HuH-7.5 (cell line): ENCODE data around the gene COL4A1.

Source experiments
- DNase-seq: peaks from one replicate; pipeline ENCODE4 v3.0.0; 2011; ENCODE audit warnings: low spot score

COL4A1 gene

GRCh38 chr13:110256126-110256905, 50.6 kb downstream of the COL4A1 start:
- no peak for DNase-seq

DNA sequence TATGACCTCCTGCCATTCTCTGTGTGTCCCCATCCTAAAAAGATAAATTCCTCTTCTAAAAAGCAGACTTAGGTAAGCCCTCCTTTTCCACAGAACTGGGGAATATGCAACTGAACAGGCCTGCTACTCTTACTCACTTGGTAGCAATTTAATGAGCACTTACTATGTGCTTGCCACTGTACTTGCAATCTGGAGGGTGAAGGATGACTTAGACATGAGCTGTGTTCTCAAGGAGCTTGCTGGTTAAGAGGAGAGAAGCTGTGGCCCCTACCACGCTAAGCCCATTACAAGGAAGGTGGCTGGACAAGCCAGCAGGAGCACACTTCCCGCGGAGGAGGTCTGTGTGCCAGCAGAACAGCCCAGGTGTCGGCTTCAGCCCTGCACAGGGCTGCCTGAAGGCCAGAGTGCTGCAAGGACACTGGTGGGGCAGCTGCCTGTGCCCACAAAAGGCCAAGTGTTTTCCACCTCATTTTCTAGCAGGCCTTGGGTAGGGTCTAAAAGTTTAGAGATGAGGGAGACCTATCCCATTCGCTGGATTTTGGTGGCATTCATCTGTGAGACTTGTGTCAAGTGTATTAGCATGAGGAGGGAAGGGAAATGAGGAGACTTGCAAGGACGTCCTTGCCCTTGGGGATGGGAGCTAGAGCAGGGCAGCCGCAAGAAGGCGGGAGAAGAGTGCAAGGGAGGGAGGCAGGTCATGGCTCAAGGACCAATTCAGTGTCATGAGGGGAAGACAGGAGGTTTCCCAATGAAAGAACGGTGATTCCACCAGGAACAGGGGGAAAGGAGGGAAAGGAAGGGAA, 52.0 kb downstream of the COL4A1 start:
- no peak for DNase-seq

GRCh38 chr13:110254151-110254679, 52.7 kb downstream of the COL4A1 start:
- no peak for DNase-seq

GRCh38 chr13:110251193-110251819, 55.7 kb downstream of the COL4A1 start:
- no peak for DNase-seq

DNA sequence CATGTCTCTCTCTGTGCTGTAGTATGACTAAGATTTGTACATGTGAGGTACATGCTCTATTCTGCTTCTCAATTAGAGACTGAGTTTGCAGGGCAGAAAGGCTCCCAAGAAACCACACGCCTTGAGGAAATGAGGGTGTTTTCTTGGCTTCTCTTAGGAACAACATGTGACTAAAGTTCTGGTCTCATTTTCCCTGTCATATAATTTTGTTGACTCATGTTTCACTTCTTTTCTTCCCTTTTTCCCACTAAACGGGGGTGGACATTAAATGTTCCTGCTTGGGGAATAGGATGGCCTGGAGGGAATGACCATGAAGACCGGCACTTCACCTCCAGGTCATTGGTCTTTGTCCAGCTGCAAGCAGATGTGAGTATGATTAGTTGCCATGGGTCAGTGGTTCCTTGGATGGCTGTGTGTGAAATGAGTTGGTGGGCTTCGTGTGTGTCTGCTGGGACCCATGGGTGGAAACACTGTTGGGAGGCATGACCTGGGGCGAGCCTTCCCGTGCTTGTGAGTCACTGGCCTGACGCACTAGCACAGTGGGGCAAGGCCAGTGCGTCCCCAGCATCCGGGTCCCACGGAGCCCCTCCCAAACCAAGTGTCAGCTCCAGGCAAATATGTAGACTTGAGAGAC, 56.6 kb downstream of the COL4A1 start:
- no peak for DNase-seq

DNA sequence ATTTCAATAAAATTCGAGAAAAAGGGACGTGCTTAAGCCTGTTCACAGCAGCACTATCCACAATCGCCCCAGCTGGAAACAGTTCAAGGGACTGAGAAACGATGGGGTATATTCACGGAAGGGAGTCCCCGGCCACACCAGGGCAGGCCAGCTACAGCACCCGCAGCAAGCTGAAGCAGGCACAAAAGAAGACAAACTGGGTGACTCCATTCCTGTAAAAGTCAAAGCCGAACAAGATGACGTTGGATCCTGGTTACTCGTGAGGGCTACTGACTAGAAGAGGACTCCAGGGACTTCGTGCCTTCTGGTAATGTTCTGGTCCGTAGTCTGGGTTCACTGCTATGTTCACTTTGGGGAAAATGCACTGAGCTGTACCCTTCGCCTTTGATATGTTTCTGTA, 57.6 kb downstream of the COL4A1 start:
- no peak for DNase-seq

GRCh38 chr13:110248449-110249143, 58.4 kb downstream of the COL4A1 start:
- no peak for DNase-seq

- DNase-seq, result no peak
These were observed 60.4 kb downstream of the COL4A1 start for GRCh38 chr13:110246530-110246929.

- DNase-seq, result no peak
These were observed 61.5 kb downstream of the COL4A1 start for GRCh38 chr13:110245416-110245899.

DNA sequence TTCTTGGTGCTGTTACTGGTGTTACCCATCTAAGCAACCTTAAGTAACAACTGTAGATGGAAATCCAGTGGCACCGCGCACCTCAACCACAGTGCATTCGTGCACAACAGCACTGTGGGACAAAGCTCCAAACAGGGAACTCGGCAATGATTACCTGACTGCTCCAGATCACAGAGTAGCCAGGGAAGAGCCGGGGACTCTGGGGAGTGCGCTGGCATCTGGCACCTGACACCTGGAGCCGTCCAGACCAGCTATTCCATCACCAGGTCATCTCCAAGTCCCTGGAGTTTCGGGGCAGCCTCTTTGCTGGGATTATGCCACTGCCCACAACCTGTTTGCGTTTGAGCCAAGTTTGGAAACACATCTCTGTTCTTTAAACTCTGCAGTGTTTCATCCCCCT, 62.0 kb downstream of the COL4A1 start:
- DNase-seq, result no peak

GRCh38 chr13:110244071-110244830, 62.7 kb downstream of the COL4A1 start:
- no peak for DNase-seq

- no peak for DNase-seq
These were observed 64.3 kb downstream of the COL4A1 start for GRCh38 chr13:110242615-110243014.

DNA sequence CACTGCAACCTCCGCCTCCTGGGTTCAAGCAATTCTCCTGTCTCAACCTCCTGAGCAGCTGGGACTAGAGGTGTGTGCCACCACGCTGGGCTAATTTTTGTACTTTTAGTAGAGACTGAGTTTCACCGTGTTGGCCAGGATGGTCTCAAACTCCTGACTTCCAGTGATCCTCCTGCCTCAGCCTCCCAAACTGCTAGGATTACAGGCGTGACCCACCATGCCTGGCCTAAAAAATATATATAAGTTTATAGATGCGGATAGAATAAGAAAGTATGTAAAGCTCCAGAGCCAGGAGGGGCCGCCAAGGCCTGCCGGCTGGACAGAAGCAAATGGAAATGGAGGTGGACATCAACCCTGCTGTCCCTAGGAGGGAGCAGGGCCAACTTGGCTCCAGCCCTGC, 66.0 kb downstream of the COL4A1 start:
- DNase-seq, result no peak

- no peak for DNase-seq
These were observed 66.6 kb downstream of the COL4A1 start for GRCh38 chr13:110240352-110240751.

GRCh38 chr13:110239280-110240125, 67.5 kb downstream of the COL4A1 start:
- DNase-seq, result no peak

DNA sequence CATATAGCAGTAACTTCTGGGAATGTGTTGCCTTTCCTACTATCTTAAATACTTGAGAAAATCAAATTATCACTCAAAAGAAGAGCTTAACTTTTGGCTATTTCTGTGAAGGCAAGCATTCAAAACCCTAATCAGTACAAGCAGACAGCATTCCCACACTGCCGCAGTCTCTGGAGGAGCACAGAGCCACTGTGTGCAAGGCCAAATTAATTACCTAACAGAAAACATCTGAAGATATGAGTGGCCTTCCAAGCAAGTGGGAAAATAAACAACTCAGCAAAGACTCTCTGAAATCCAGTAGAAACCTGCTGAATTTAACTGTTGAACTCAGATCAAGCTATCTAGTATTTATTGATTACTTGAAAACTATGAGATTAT, 68.2 kb downstream of the COL4A1 start:
- no peak for DNase-seq

DNA sequence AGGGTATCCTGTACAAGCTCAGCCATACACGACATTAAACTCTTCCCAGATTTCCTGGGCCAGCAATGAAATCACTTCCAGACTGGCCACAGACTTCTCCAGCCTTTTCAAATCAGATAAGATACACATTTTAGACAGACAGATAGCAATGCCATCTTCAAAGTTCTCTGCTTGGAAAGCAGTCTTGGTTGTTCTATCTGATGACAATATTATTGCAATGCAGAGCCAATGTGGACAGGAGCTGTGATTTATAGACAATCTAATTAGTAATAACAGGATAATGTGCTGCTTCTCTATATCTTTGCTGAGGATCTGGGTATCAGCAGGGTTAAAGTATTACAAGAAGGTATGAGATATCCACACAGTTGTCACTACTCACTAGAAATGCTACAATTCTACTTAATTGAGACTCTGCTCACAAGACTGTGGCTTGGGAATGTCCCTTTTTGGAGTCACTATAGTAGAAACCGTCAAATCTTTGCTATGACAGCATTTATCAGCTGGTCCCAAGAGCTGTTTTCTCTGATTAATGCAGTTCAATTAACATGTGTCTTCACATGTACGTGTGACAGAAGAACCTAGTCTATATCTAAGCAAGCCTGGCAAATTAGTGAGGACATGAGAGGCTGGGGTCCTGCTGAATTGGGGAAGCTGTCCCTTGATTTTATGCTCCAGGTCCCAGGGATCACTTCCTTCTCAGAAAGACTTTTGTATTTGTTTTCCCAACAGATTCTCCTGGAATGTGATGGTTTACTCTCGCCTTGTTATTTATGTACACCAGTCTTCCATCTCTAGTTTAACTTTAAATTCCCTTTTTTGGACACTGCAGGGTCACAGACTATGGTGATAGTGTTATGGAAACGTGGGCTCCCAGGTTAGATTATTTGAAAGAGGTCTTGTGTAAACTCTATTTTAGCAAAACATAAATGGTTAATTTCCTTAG, 68.8 kb downstream of the COL4A1 start:
- DNase-seq, result no peak

DNA sequence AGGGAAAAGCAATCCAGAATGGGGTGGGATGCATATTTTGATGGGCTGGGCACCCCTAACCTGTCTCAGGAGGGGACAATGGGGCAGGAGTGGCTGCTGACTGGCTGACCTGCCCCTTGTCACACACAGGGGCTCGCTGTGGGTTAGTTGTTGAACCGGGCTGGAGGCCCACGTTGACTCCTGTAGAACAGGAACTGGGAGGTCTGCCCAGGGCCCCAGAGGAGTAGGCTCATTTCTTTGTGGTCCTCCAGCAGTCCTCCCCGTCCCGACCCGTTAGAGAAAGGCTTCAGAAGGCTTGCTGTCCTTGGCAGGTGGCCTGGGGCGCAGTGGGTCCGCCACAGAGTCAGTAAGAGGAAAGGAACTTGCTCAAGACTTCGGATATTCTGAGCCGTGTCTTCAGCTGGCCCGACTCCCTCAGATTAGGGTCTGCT, 70.1 kb downstream of the COL4A1 start:
- no peak for DNase-seq

GRCh38 chr13:110236431-110236830, 70.5 kb downstream of the COL4A1 start:
- no peak for DNase-seq
